Measurements from ENCODE around the gene GATC. TPM values are rescaled to one million over a fixed set of nuclear protein-coding genes. Genes with fewer than 3 reads are reported as not detected.

GATC gene
- total and polyA plus RNA-seq, 8 donors, result 4.0 to 25.3 (median 13.0) TPM

DNA sequence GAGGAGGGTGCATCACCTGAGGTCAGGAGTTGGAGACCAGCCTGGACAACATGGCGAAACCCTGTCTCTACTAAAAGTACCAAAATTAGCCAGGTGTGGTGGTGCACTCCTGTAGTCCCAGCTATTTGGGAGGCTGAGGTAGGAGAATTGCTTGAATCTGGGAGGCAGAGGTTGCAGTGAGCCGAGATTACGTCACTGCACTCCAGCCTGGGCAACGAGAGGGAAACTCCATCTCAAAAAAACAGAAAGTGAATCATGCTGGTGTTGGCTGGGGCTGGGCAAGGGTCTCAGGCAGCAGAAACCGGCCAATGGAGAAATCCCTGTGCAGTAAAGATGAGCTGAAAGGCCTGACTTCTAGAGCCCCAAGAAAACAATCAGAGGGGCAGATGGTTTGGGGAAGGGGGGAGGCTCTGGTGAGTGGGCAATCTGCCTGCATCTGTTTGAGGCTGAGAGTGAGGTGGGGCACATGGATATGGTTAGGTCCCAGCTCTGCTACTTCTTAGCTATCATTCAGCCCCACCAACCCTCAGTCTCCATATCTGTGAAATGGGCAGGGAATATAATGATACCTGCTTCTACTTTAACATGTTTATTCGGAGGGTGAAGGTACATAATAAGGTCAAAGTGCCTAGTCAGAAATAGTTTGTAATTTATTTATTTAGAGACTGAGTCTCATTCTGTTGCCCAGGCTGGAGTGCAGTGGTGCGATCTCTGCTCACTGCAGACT is 29.6 kb upstream of the GATC start:
- intact Hi-C loops (cut with DNase I; ENCODE audit: low total_unique reads), result no loop called here
- no peak overlapping the region for H3K4me3 ChIP-seq
- no peak for TF ChIP-seq POLR2AphosphoS5 (IDR thresholded peaks at IDR 0.05)
- TF ChIP-seq, protein P1, sequence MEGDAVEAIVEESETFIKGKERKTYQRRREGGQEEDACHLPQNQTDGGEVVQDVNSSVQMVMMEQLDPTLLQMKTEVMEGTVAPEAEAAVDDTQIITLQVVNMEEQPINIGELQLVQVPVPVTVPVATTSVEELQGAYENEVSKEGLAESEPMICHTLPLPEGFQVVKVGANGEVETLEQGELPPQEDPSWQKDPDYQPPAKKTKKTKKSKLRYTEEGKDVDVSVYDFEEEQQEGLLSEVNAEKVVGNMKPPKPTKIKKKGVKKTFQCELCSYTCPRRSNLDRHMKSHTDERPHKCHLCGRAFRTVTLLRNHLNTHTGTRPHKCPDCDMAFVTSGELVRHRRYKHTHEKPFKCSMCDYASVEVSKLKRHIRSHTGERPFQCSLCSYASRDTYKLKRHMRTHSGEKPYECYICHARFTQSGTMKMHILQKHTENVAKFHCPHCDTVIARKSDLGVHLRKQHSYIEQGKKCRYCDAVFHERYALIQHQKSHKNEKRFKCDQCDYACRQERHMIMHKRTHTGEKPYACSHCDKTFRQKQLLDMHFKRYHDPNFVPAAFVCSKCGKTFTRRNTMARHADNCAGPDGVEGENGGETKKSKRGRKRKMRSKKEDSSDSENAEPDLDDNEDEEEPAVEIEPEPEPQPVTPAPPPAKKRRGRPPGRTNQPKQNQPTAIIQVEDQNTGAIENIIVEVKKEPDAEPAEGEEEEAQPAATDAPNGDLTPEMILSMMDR (IDR thresholded peaks at IDR 0.05), result no peak
- TF ChIP-seq EP300 (IDR thresholded peaks at IDR 0.05), result no peak
- TF ChIP-seq POLR2A (IDR thresholded peaks at IDR 0.05), result no peak
- H3K27ac ChIP-seq, result no peak overlapping the region
- no peaks in the 10 kb centered on the region for H3K27me3 ChIP-seq
- DNase-seq, result no peak
- no peaks in the 10 kb centered on the region for H3K9me3 ChIP-seq
- H3K4me1 ChIP-seq, result peaks cover 0 to 7% (median 2%) of the 10 kb centered on the region in 4 donors
- 80 to 88% (median 82%) methylated on average over 7 of the region's 7 CpGs for WGBS, 5 donors
- H3K36me3 ChIP-seq, result no peaks in the 10 kb centered on the region

DNA sequence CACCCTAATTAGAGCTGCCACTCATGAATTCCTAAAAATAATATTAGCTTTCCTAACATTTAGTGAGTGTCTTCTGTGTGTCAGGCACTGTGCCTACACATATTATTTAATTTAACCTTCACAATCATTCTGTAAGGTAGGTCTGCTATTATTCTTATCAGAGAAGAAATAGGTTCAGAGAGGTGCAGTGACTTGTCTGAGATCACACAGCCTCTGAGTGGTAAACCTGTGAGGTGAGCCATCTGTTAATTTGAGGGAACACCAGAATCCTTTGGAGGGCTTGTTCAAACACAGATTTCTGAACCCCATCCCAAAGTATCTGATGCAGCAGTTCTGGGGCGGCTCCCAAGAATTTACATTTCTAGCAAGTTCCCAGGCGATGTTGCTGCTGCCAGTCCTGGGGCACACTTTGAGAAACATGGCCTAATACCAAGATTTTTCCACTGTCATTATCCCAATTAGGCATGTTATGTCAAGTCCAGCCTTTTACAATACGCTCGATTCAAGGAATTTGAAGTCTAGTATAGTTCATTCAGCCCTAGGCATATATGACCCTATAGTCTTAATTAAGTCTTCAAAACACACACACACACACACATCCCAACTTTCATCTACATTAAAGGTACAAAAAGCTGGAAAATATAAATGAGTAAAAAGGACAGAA is 28.2 kb upstream of the GATC start:
- TF ChIP-seq, protein P1 (IDR thresholded peaks at IDR 0.05), result no peak
- TF ChIP-seq POLR2AphosphoS5 (IDR thresholded peaks at IDR 0.05) (no peak), EP300 (IDR thresholded peaks at IDR 0.05) (no peak), POLR2A (IDR thresholded peaks at IDR 0.05) (no peak)
- H3K4me1 ChIP-seq, result peaks cover 0 to 7% (median 2%) of the 10 kb centered on the region in 4 donors
- no peak overlapping the region for H3K27ac ChIP-seq
- no peak for DNase-seq
- H3K27me3 ChIP-seq, result no peaks in the 10 kb centered on the region
- H3K9me3 ChIP-seq, result no peaks in the 10 kb centered on the region
- H3K36me3 ChIP-seq, result no peaks in the 10 kb centered on the region
- intact Hi-C loops (cut with DNase I; ENCODE audit: low total_unique reads), result no loop called here
- H3K4me3 ChIP-seq, result no peak overlapping the region
- 87 to 95% (median 91%) methylated on average over 4 of the region's 4 CpGs for WGBS, 5 donors

DNA sequence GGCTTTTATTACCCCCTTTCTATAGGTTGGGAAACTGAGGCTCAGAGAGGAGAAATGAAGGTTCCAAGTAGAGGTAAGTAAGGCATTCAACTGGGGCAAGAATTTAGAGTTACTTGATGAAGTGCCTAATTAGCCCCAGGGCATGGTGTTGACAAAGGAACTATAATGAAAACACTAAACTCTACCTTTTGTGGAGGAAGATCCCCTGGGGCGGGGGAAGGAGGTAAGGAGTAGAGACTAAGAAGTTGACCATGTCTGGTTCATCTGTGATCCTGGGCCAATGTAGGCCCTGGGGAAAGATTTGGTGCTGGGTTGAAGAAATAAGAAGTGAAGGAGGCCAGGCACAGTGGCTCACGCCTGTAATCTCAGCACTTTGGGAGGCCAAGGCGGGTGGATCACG is 24.5 kb upstream of the GATC start:
- 83 to 94% (median 88%) methylated on average over 4 of the region's 4 CpGs for WGBS, 5 donors
- no peak for DNase-seq
- Histone ChIP-seq H3K36me3 (no peaks in the 10 kb centered on the region), H3K27ac (no peak overlapping the region), H3K4me1 (no peaks in the 10 kb centered on the region), H3K4me3 (no peak overlapping the region), H3K27me3 (no peaks in the 10 kb centered on the region), H3K9me3 (no peaks in the 10 kb centered on the region)
- TF ChIP-seq POLR2AphosphoS5 (IDR thresholded peaks at IDR 0.05) (no peak), EP300 (IDR thresholded peaks at IDR 0.05) (no peak), POLR2A (IDR thresholded peaks at IDR 0.05) (no peak)
- TF ChIP-seq, protein P1 (IDR thresholded peaks at IDR 0.05), result no peak
- intact Hi-C loops (cut with DNase I; ENCODE audit: low total_unique reads), result no loop called here

DNA sequence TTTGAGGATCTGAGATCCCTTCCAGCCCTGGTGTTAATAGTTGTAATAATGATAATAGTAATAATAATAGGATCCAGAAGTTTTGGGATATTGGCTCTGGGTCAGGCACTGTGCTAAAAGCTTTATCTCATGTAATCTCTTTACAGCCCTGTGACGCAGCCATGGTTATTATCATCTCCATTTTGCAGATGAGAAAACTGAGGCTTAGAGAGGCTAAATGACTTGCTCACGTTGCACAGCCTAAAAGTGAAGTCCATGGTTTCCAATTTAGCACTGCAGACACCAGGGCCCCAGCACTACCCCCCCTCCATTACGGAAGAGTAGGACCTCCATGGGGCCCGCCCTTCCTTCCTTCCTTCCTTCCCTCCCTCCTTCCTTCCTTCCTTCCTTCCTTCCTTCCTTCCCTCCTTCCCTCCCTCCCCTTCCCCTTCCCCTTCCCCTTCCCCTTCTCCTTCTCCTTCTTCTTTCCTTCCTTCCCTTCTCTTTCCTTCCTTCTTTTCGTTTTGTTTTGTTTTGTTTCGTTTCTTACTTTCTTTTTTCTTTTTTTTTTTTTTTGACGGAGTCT is 23.3 kb upstream of the GATC start:
- intact Hi-C loops (cut with DNase I; ENCODE audit: low total_unique reads), result no loop called here
- TF ChIP-seq EP300 (IDR thresholded peaks at IDR 0.05), result no peak
- TF ChIP-seq POLR2A (IDR thresholded peaks at IDR 0.05), result no peak
- no peak for TF ChIP-seq POLR2AphosphoS5 (IDR thresholded peaks at IDR 0.05)
- TF ChIP-seq, protein P1 (IDR thresholded peaks at IDR 0.05), result no peak

More for the DNA sequence above, 23.3 kb upstream of the GATC start:
- H3K4me3 ChIP-seq, result no peak overlapping the region
- no peaks in the 10 kb centered on the region for H3K4me1 ChIP-seq
- DNase-seq, result no peak
- WGBS, 5 donors, result 63 to 81% (median 68%) methylated on average over 6 to 7 of the region's 7 CpGs
- H3K36me3 ChIP-seq, result no peaks in the 10 kb centered on the region
- H3K27ac ChIP-seq, result no peak overlapping the region
- H3K27me3 ChIP-seq, result no peaks in the 10 kb centered on the region
- H3K9me3 ChIP-seq, result no peaks in the 10 kb centered on the region
